Psoas muscle (tissue), 8 donors: Measurements from ENCODE around the gene NR5A1. TPM values are rescaled to one million over a fixed set of nuclear protein-coding genes. Genes with fewer than 3 reads are reported as not detected.

ENCODE experiments used
- ATAC-seq, 4 donors: fragments of 200-7000 bp; cut with Tn5 transposase; one replicate each; pipeline ENCODE4 v1.9.1; 2020; ENCODE audit warnings: moderate library complexity in 3 of 4, mild to moderate bottlenecking in 2 of 4
- DNase-seq, 2 donors: peaks; one replicate each; pipeline ENCODE4 v3.0.0-alpha.2; 2020
- H3K27ac ChIP-seq: fragments of 200-600 bp; one replicate; pipeline ENCODE4 v1.8.0; 2022
- H3K27me3 ChIP-seq, 3 donors: fragments of 200-600 bp in 1 of 3; one replicate each; pipeline versions ENCODE4 v1.6.1 to v1.8.0; 2013 to 2022; ENCODE audit warnings: low read length in 2 of 3, mild to moderate bottlenecking in 2 of 3, moderate library complexity in 1 of 3; ENCODE audit not compliant: insufficient read depth in 3 of 3
- H3K36me3 ChIP-seq, 2 donors: fragments of 200-600 bp in 1 of 2; one replicate each; pipeline versions ENCODE4 v1.6.1 to v1.8.0; 2013 to 2022; ENCODE audit warnings: low read depth in 1 of 2, mild to moderate bottlenecking in 1 of 2, moderate library complexity in 1 of 2; ENCODE audit not compliant: insufficient read depth in 1 of 2
- H3K4me1 ChIP-seq: fragments of 200-600 bp; one replicate; pipeline ENCODE4 v1.8.0; 2022
- H3K4me3 ChIP-seq: fragments of 200-600 bp; one replicate; pipeline ENCODE4 v1.8.0; 2022; ENCODE audit warnings: mild to moderate bottlenecking
- H3K9me3 ChIP-seq: fragments of 200-600 bp; one replicate; pipeline ENCODE4 v1.8.0; 2022
- CTCF ChIP-seq: fragments of 200-600 bp; IDR thresholded peaks from one replicate; pipeline ENCODE4 v1.8.0; 2022; ENCODE audit warnings: antibody characterized with exemption
- WGBS, 3 donors: extraction: QIAGEN DNeasy Blood & Tissue Kit; methylation state at CpG; one replicate each; pipeline versions ENCODE4 v1.1.6 to v1.1.7; 2013; 5-methylcytosine and 5-hydroxymethylcytosine counted together
- intact Hi-C, 2 donors: fragments of 100-400 bp; cut with DNase I; formaldehyde crosslinking; loops; one replicate each; pipeline versions ENCODE4 v1.11.0 to v1.14.2; 2022
- polyA plus RNA-seq, 3 donors: library from polyadenylated mRNA; stranded (reverse); fragments of 200-250 nt; gene quantifications; one replicate each; pipeline ENCODE4 v1.2.3, GENCODE V29; 2013
- total RNA-seq, 4 donors: library from RNA; stranded (reverse); fragmentation: NEBNext Ultra II Directional in 2 of 4; extraction: Animal tissue kit (Norgen Biotek cat#: 25700) in 2 of 4; gene quantifications; one replicate each; pipeline versions ENCODE4 v1.2.1 to v1.2.4, GENCODE V29; 2021 to 2023
- donor health status: healthy with polysubstance abuse.
- donor health status: DM: no; HTN: no; CAD: no; lungs with moderate emphysema.
- donor health status: Bipolar disorder and iron deficiency.
- donor health status: healthy.
- donor health status: DM: yes; HTN: yes; CAD: no.
- donor health status: DM: no; HTN: no; CAD: no.
- donor health status: DM: no; HTN: no; CAD: no.
- donor health status: DM: yes; HTN: yes; CAD: no.

Gene NR5A1
- total and polyA plus RNA-seq, 7 donors = 0.01 to 0.75 (median 0.35) TPM; not detected in 3

- Histone ChIP-seq H3K9me3 (no peaks in the 10 kb centered on the region), H3K4me3 (no peak overlapping the region), H3K27ac (no peak overlapping the region), H3K4me1 (peaks cover 5% of the 10 kb centered on the region), H3K27me3 (no peaks in the 10 kb centered on the region), H3K36me3 (no peaks in the 10 kb centered on the region)
- intact Hi-C loops = no loop called here
- TF ChIP-seq CTCF = peak; percentile 34
- DNase-seq (no peak), ATAC-seq (peak; percentile 46 to 70 (median 63))
- 32 to 36% (median 33%) methylated on average over 4 of the region's 4 CpGs for WGBS, 3 donors
Observed at GRCh38 chr9:124551472-124552272, 44.5 kb upstream of the NR5A1 start.

GRCh38 chr9:124550072-124550471 lies 42.9 kb upstream of the NR5A1 start:
- 92 to 97% (median 93%) methylated on average over 2 of the region's 2 CpGs for WGBS, 3 donors
- DNase-seq (no peak), ATAC-seq (no peak)
- no peak for TF ChIP-seq CTCF
- intact Hi-C loops = no loop called here
- H3K4me1 ChIP-seq = peaks cover 3% of the 10 kb centered on the region
- H3K4me3 ChIP-seq = no peak overlapping the region
- no peak overlapping the region for H3K27ac ChIP-seq
- no peaks in the 10 kb centered on the region for H3K27me3 ChIP-seq
- no peaks in the 10 kb centered on the region for H3K36me3 ChIP-seq
- no peaks in the 10 kb centered on the region for H3K9me3 ChIP-seq

- no peak overlapping the region for H3K4me3 ChIP-seq
- ATAC-seq (no peak), DNase-seq (no peak)
- no peaks in the 10 kb centered on the region for H3K27me3 ChIP-seq
- TF ChIP-seq CTCF = no peak
- H3K36me3 ChIP-seq = no peaks in the 10 kb centered on the region
- no peaks in the 10 kb centered on the region for H3K9me3 ChIP-seq
- H3K27ac ChIP-seq = no peak overlapping the region
- H3K4me1 ChIP-seq = no peaks in the 10 kb centered on the region
- intact Hi-C loops = no loop called here
- 71 to 82% (median 72%) methylated on average over 1 of the region's 1 CpG for WGBS, 3 donors
Observed at GRCh38 chr9:124549016-124549415, 41.8 kb upstream of the NR5A1 start.

- TF ChIP-seq CTCF = no peak
- DNase-seq (no peak), ATAC-seq (no peak)
- Histone ChIP-seq H3K36me3 (no peaks in the 10 kb centered on the region), H3K4me3 (no peak overlapping the region), H3K9me3 (no peaks in the 10 kb centered on the region), H3K4me1 (no peaks in the 10 kb centered on the region), H3K27me3 (no peaks in the 10 kb centered on the region), H3K27ac (no peak overlapping the region)
- 94 to 100% (median 94%) methylated on average over 2 of the region's 2 CpGs for WGBS, 3 donors
- intact Hi-C loops = no loop called here
Observed at GRCh38 chr9:124544535-124544934, 37.3 kb upstream of the NR5A1 start.

- intact Hi-C loops = no loop called here
- H3K9me3 ChIP-seq = no peaks in the 10 kb centered on the region
- H3K27ac ChIP-seq = no peak overlapping the region
- peaks cover 0 to 9% of the 10 kb centered on the region in 2 donors for H3K36me3 ChIP-seq
- ATAC-seq (no peak), DNase-seq (no peak)
- no peak overlapping the region for H3K4me3 ChIP-seq
- TF ChIP-seq CTCF = no peak
- H3K4me1 ChIP-seq = no peaks in the 10 kb centered on the region
- no peaks in the 10 kb centered on the region for H3K27me3 ChIP-seq
Observed at GRCh38 chr9:124541824-124542223, 34.6 kb upstream of the NR5A1 start.
